Kidney (tissue), 14 donors: ENCODE measurements around the gene LSMEM2. TPM values are rescaled to one million over a fixed set of nuclear protein-coding genes. Genes with fewer than 3 reads are reported as not detected.

Source experiments
- DNase-seq, 5 donors: peaks; one replicate each; pipeline ENCODE4 v3.0.0-alpha.2; 2013 to 2020
- FAIRE-seq: peaks from 2 replicates; lab custom pipeline; 2012; peaks lifted over from hg19 to GRCh38; lab: Jason Lieb, UNC
- H3K27ac ChIP-seq, 2 donors: one replicate each; pipeline ENCODE4 v1.7.0; 2013; ENCODE audit warnings: low read depth in 2 of 2, low read length in 2 of 2, inconsistent platforms in 1 of 2
- H3K27me3 ChIP-seq: one replicate; pipeline ENCODE4 v1.7.1; 2013; ENCODE audit warnings: low read length, inconsistent platforms; ENCODE audit not compliant: control insufficient read depth, insufficient read depth
- H3K36me3 ChIP-seq, 3 donors: one replicate each; pipeline versions ENCODE4 v1.7.0 to v1.7.1; 2013; ENCODE audit warnings: low read length in 3 of 3, control low read depth in 1 of 3, inconsistent platforms in 1 of 3; ENCODE audit not compliant: insufficient read depth in 3 of 3, control insufficient read depth in 2 of 3
- H3K4me1 ChIP-seq, 3 donors: one replicate each; pipeline versions ENCODE4 v1.7.0 to v1.7.1; 2013; ENCODE audit warnings: low read length in 3 of 3, inconsistent platforms in 1 of 3, low read depth in 1 of 3; ENCODE audit not compliant: control insufficient read depth in 2 of 3, insufficient read depth in 2 of 3
- H3K4me3 ChIP-seq, 3 donors: one replicate each; pipeline versions ENCODE4 v1.7.0 to v1.8.1; 2013; ENCODE audit warnings: low read length in 3 of 3, control low read depth in 1 of 3, inconsistent platforms in 1 of 3
- H3K9ac ChIP-seq, 3 donors: one replicate each; pipeline versions ENCODE4 v1.7.0 to v1.7.1; 2013; ENCODE audit warnings: low read length in 3 of 3, control low read depth in 1 of 3, inconsistent platforms in 1 of 3
- H3K9me3 ChIP-seq, 3 donors: one replicate each; pipeline versions ENCODE4 v1.7.0 to v1.7.1; 2013; ENCODE audit warnings: low read length in 3 of 3, control low read depth in 1 of 3, inconsistent platforms in 1 of 3; ENCODE audit not compliant: control insufficient read depth in 2 of 3, insufficient read depth in 1 of 3
- CTCF ChIP-seq: IDR thresholded peaks from 3 replicates; pipeline ENCODE4 v1.5.1; 2012; ENCODE audit warnings: mild to moderate bottlenecking, moderate library complexity, borderline replicate concordance; ENCODE audit not compliant: insufficient read depth; ENCODE audit errors: extremely low read depth
- intact Hi-C: fragments of 100-400 bp; cut with DNase I; formaldehyde crosslinking; loops from one replicate; pipeline ENCODE4 v1.11.1; 2022
- polyA plus RNA-seq: library from polyadenylated mRNA; stranded (reverse); fragments of 350-450 nt; fragmentation: Illumina TruSeq; extraction: RNeasy Lipid Tissue Mini Kit (QIAGEN cat#74804); gene quantifications from one replicate; pipeline ENCODE4 v1.2.3, GENCODE V29; 2014; ENCODE audit warnings: low read depth, low replicate concordance; ENCODE audit not compliant: insufficient read depth
- total RNA-seq: library from RNA; stranded (reverse); fragmentation: NEBNext Ultra II Directional; extraction: Animal tissue kit (Norgen Biotek cat#: 25700); gene quantifications from one replicate; pipeline ENCODE4 v1.2.1, GENCODE V29; 2021
- donor health status: control.
- donor health status: control.
- donor health status: control.
- donor health status: control.
- donor health status: control.
- donor health status: DM: yes; HTN: yes; CAD: no.
- donor health status: Normal renal cell carcinoma (clear cell type).

LSMEM2 gene
- total and polyA plus RNA-seq, 2 donors from 2014 or later = 0.22 to 0.62 TPM

- Histone ChIP-seq H3K27ac (peak overlapping the region in 1 of 2 donors; percentile 99), H3K9me3 (no peaks in the 10 kb centered on the region), H3K9ac (peak overlapping the region; percentile 77 to 99 (median 77)), H3K36me3 (peaks cover 6 to 21% (median 14%) of the 10 kb centered on the region in 3 donors), H3K4me1 (peaks cover 3 to 52% (median 30%) of the 10 kb centered on the region in 3 donors), H3K27me3 (no peaks in the 10 kb centered on the region), H3K4me3 (peak overlapping the region; percentile 79 to 98 (median 97))
- FAIRE-seq (no peak), DNase-seq (peak in 2 of 5 donors; percentile 64 to 80)
- no peak for TF ChIP-seq CTCF
- intact Hi-C loops = no loop called here
Observed at GRCh38 chr3:50319894-50320625, 41.2 kb downstream of the LSMEM2 start.

GRCh38 chr3:50320853-50321335 is 42.0 kb downstream of the LSMEM2 start:
- Histone ChIP-seq H3K9me3 (no peaks in the 10 kb centered on the region), H3K27ac (peak overlapping the region; percentile 97 to 99), H3K4me1 (peaks cover 3 to 52% (median 30%) of the 10 kb centered on the region in 3 donors), H3K27me3 (no peaks in the 10 kb centered on the region), H3K4me3 (peak overlapping the region; percentile 79 to 98 (median 97)), H3K9ac (peak overlapping the region; percentile 77 to 99 (median 77)), H3K36me3 (peaks cover 6 to 26% (median 17%) of the 10 kb centered on the region in 3 donors)
- DNase-seq = peak; percentile 88 to 96 (median 93)
- no peak for FAIRE-seq
- intact Hi-C loops = no loop called here
- no peak for TF ChIP-seq CTCF

GRCh38 chr3:50321336-50322114 is 42.6 kb downstream of the LSMEM2 start:
- FAIRE-seq = no peak

More at GRCh38 chr3:50321336-50322114, 42.6 kb downstream of the LSMEM2 start:
- H3K27me3 ChIP-seq = no peaks in the 10 kb centered on the region
- no peaks in the 10 kb centered on the region for H3K9me3 ChIP-seq
- peaks cover 3 to 52% (median 30%) of the 10 kb centered on the region in 3 donors for H3K4me1 ChIP-seq
- TF ChIP-seq CTCF = no peak
- peak; percentile 94 to 97 (median 96) for DNase-seq
- H3K27ac ChIP-seq = peak overlapping the region; percentile 97 to 99
- H3K36me3 ChIP-seq = peaks cover 6 to 29% (median 17%) of the 10 kb centered on the region in 3 donors
- H3K4me3 ChIP-seq = peak overlapping the region; percentile 71 to 98 (median 78)
- peak overlapping the region; percentile 51 to 99 (median 81) for H3K9ac ChIP-seq
- intact Hi-C loops = no loop called here
